HL-60 (cell line): ENCODE measurements around the gene FKRP.

Experiments used
- CTCF ChIP-seq: IDR thresholded peaks from one replicate; pipeline ENCODE4 v1.5.1; 2011; ENCODE audit warnings: low read length, control low read depth, inconsistent platforms; ENCODE audit not compliant: insufficient read depth
- POLR2AphosphoS5 ChIP-seq: IDR thresholded peaks from 2 replicates; pipeline ENCODE4 v1.6.1; 2012; ENCODE audit warnings: low read depth
- REST ChIP-seq: IDR thresholded peaks from 2 replicates; pipeline ENCODE4 v1.6.1; 2012; ENCODE audit warnings: low read depth; ENCODE audit not compliant: insufficient replicate concordance
- SPI1 ChIP-seq: IDR thresholded peaks from 2 replicates; pipeline ENCODE4 v1.6.1; 2012; ENCODE audit warnings: low read depth, mild to moderate bottlenecking, borderline replicate concordance

GRCh38 chr19:46746281-46747057 is 612 bp downstream of the FKRP start, which contains the start of gene STRN4:
- no peak for TF ChIP-seq CTCF
- no peak for TF ChIP-seq POLR2AphosphoS5
- TF ChIP-seq REST: no peak
- no peak for TF ChIP-seq SPI1
